Measurements from ENCODE around the gene PUM1. TPM values are rescaled to one million over a fixed set of nuclear protein-coding genes. Genes with fewer than 3 reads are reported as not detected.
A peak's percentile ranks its signal among the peaks of the same experiment; 100 is the strongest.

PUM1 gene
- total RNA-seq, result 100 to 1,000 TPM in 1 of 4 donors, 10 to 100 TPM in 3; 66.7 to 121 (median 83.9) TPM

DNA sequence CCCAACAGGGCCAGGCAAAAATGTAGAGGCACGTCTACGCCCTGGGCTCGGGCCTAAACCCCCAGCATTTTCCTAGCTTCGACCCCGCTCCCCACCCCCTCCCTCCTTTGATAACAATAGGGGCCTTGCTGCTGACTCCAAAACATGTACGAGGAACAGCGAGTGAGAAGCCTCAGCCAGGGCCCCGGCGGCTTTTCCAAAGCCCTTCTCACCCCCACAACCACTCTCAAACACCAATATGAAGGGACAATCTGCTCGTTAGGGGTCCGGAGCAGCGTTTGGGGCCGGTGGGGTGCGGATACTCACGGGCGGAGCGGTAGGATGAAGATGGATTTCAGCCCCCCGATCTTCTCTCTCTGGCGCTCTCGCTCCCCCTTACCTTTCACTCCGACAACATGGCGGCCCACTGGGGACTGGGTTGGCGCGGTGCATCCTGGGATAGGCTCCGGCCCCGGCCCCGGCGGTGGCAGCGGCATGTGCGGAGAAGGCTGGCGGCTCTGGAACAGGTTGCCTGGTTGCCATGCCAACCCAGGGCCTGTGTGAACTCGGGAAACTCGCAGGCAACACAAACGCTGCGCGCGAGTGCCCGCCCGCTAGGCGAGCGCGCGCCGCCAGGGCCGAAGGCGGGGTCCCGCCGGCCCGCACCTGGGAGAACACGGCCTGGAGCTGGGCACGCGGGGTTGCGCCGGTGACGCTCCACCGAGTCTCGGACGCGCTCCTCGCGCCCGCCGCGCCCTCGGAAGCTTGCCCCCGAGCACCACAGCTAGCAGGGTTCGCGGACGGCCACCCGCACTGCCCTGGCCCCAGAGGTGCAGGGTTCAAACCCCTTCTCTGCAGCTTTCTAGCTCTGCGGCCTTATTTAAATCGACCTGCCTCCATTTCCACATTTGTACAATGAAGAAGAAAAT is at the start of gene PUM1:
PUM1 (minus strand) TSS at position 408 of the 908 bp plus-strand sequence. CDS start 6,151 bp downstream, outside the sequence.
- no peak for TF ChIP-seq CTCF (IDR thresholded peaks at IDR 0.05)
- ATAC-seq (ENCODE audit: low FRiP score) (peak; percentile 99), DNase-seq (ENCODE audit: low spot score) (peak; percentile 96)

DNA sequence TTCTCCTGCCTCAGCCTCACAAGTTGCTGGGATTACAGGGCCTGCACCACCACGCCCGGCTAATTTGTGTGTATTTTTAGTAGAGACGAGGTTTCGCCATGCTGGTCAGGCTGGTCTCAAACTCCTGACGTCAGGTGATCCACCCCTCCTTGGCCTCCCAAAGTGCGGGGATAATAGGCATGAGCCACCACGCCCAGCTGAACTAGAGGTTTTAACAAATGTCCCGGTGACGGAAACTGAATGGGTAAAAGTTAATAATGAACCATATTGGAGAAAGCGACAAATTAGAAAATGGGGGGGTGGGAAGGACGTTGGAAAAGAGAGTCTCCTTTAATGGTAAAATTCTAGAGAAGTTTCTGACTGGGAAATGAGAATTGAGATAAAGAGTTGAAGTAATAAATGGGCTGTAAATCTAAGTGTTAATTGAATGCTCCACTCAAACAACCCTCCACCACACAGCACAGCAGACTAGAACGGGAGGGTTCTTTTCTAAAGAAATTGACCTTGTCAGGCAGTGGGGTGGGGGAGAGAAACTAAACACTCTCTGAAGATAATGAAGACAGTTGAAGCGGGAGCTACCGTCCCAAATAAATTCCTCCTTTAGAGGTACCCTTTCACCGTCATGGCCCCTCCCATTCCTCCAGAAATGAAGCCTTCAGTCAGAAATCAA is 46.9 kb upstream of the PUM1 start:
- no peak for TF ChIP-seq CTCF (IDR thresholded peaks at IDR 0.05)
- DNase-seq (ENCODE audit: low spot score) (no peak), ATAC-seq (ENCODE audit: low FRiP score) (no peak)

DNA sequence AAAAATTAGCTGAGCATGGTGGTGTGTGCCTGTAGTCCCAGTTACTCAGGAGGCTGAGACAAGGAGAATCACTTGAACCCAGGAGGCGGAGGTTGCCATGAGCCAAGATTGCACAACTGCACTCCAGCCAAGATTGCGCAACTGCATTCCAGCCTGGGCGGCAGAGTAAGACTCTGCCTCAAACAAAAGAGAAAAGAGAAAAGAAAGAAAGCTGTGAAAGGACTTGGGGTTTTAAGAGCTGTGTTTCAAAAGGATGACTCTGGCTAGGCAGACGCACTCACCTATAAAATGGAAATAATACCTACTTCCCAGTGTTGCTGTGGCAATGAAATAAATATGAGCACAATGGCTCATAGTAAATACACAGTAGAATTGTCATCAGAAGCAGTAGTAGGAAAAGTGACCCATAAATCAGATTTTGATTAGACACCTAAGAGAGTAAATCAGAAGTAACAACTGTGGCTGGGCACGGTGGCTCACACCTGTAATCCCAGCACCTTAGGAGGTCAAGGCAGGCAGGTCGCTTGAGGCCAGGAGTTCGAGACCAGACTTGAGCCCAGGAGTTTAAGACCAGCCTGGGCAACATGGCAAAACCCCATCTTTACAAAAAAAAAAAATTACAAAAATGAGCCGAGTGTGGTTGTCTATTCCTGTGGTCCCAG is 45.9 kb upstream of the PUM1 start:
- DNase-seq (ENCODE audit: low spot score), result no peak
- ATAC-seq (ENCODE audit: low FRiP score), result no peak
- no peak for TF ChIP-seq CTCF (IDR thresholded peaks at IDR 0.05)

- TF ChIP-seq CTCF (IDR thresholded peaks at IDR 0.05), result no peak
- DNase-seq (ENCODE audit: low spot score) (no peak), ATAC-seq (ENCODE audit: low FRiP score) (no peak)
Measured at GRCh38 chr1:31110846-31111245, 45.3 kb upstream of the PUM1 start.

GRCh38 chr1:31108861-31109260 is 43.3 kb upstream of the PUM1 start:
- no peak for TF ChIP-seq CTCF (IDR thresholded peaks at IDR 0.05)
- ATAC-seq (ENCODE audit: low FRiP score), result no peak

GRCh38 chr1:31105646-31106045 is 40.1 kb upstream of the PUM1 start:
- ATAC-seq (ENCODE audit: low FRiP score) (no peak), DNase-seq (ENCODE audit: low spot score) (no peak)
- TF ChIP-seq CTCF (IDR thresholded peaks at IDR 0.05), result no peak

More at GRCh38 chr1:31108861-31109260, 43.3 kb upstream of the PUM1 start:
- DNase-seq (ENCODE audit: low spot score), result no peak

Data from omental fat pad (tissue), 4 donors.